Esophagus squamous epithelium (tissue), 5 donors: ENCODE measurements around the gene ARHGAP30. TPM values are rescaled to one million over a fixed set of nuclear protein-coding genes. Genes with fewer than 3 reads are reported as not detected.

ENCODE experiments used
- DNase-seq: peaks from one replicate; lab custom pipeline; 2025; lab: John Stamatoyannopoulos, UW
- H3K27ac ChIP-seq, 4 donors: fragments of 200-600 bp; sonication (generic); one replicate each; pipeline ENCODE4 v1.5.1; 2016 to 2019; ENCODE audit warnings: mild to moderate bottlenecking in 1 of 4
- H3K27me3 ChIP-seq, 4 donors: fragments of 200-600 bp; sonication (generic); 1 replicate in 3 of 4; 2 replicates in 1 of 4; pipeline versions ENCODE4 v1.5.1 to v1.6.0; 2017 to 2021; ENCODE audit warnings: antibody characterized with exemption in 1 of 4
- H3K36me3 ChIP-seq, 3 donors: fragments of 200-600 bp; sonication (generic); one replicate each; pipeline ENCODE4 v1.5.1; 2016 to 2019
- H3K4me1 ChIP-seq, 3 donors: fragments of 200-600 bp; sonication (generic); one replicate each; pipeline ENCODE4 v1.5.1; 2017 to 2019
- H3K4me3 ChIP-seq, 4 donors: fragments of 200-600 bp; sonication (generic); 1 replicate in 3 of 4; 2 replicates in 1 of 4; pipeline ENCODE4 v1.5.1; 2016 to 2019; ENCODE audit warnings: mild to moderate bottlenecking in 2 of 4, moderate library complexity in 1 of 4
- H3K9me3 ChIP-seq, 3 donors: fragments of 200-600 bp; sonication (generic); one replicate each; pipeline ENCODE4 v1.5.1; 2016 to 2019
- CTCF ChIP-seq, 6 experiments: fragments of 450-650 bp in 4 of 6; fragments of 200-600 bp in 2 of 6; sonication (generic) in 2 of 6; IDR thresholded peaks; one replicate each; pipeline ENCODE4 v1.5.1; 2016 to 2019; ENCODE audit warnings: antibody characterized with exemption in 6 of 6, mild to moderate bottlenecking in 4 of 6, moderate library complexity in 4 of 6
- POLR2A ChIP-seq, 4 donors: fragments of 450-650 bp; IDR thresholded peaks; one replicate each; pipeline ENCODE4 v1.6.1; 2017; ENCODE audit warnings: antibody characterized with exemption in 4 of 4, mild to moderate bottlenecking in 4 of 4, moderate library complexity in 3 of 4
- WGBS, 2 donors: methylation state at CpG; one replicate each; pipeline ENCODE4 v1.1.5; 2018; 5-methylcytosine and 5-hydroxymethylcytosine counted together
- intact Hi-C: fragments of 100-400 bp; cut with DNase I; formaldehyde crosslinking; loops from one replicate; pipeline ENCODE4 v1.15.0; 2022
- total RNA-seq, 4 donors: library from RNA; depleted of rRNA; stranded (reverse); fragments of >200 nt; gene quantifications; one replicate each; pipeline ENCODE4 v1.1.0, GENCODE V29; 2016
- donor health status: DM: yes; HTN: yes; CAD: no.

ARHGAP30 gene
- total RNA-seq, 4 donors from 2014 or later: 2.9 to 13.5 (median 7.4) TPM

DNA sequence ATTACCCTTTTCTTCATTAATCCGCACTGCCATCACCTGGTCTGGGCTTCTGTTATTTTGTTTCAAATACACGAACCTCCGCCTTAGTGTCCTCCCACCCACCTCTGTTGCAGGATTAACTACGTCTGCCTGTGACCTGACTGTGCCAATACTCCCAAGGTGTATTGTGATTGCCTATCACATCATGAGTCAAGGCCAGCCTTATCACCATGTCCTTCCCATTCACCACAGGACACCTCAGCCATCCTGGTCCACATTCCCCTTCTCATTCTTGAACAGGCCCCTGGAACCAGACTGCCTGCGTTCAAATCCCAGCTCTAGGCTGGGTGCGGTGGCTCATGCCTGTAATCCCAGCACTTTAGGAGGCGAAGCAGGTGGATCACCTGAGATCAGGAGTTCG lies 63.1 kb downstream of the ARHGAP30 start:
- H3K4me3 ChIP-seq: no peak overlapping the region
- H3K4me1 ChIP-seq: peaks cover 0 to 35% (median 3%) of the 10 kb centered on the region in 3 donors

GRCh38 chr1:161001525-161001924 lies 68.2 kb downstream of the ARHGAP30 start:
- H3K4me1 ChIP-seq: peaks cover 0 to 30% (median 4%) of the 10 kb centered on the region in 3 donors
- H3K9me3 ChIP-seq: no peaks in the 10 kb centered on the region
- no peaks in the 10 kb centered on the region for H3K27me3 ChIP-seq
- no peak overlapping the region for H3K4me3 ChIP-seq
- H3K27ac ChIP-seq: no peak overlapping the region
- intact Hi-C loops: no loop called here
- TF ChIP-seq CTCF (IDR thresholded peaks at IDR 0.05) (no peak), POLR2A (IDR thresholded peaks at IDR 0.05) (no peak)
- WGBS, 2 donors: 29 to 52% methylated on average over 5 of the region's 5 CpGs
- DNase-seq: no peak
- peaks cover 21 to 66% (median 21%) of the 10 kb centered on the region in 3 donors for H3K36me3 ChIP-seq

More for the DNA sequence above, 63.1 kb downstream of the ARHGAP30 start:
- Histone ChIP-seq H3K27ac (no peak overlapping the region), H3K9me3 (no peaks in the 10 kb centered on the region), H3K36me3 (peaks cover 0 to 48% (median 0%) of the 10 kb centered on the region in 3 donors), H3K27me3 (no peaks in the 10 kb centered on the region)
- TF ChIP-seq POLR2A (IDR thresholded peaks at IDR 0.05) (no peak), CTCF (IDR thresholded peaks at IDR 0.05) (no peak)
- no peak for DNase-seq
- 87 to 89% methylated on average over 7 to 8 of the region's 8 CpGs for WGBS, 2 donors
- intact Hi-C loops: no loop called here

DNA sequence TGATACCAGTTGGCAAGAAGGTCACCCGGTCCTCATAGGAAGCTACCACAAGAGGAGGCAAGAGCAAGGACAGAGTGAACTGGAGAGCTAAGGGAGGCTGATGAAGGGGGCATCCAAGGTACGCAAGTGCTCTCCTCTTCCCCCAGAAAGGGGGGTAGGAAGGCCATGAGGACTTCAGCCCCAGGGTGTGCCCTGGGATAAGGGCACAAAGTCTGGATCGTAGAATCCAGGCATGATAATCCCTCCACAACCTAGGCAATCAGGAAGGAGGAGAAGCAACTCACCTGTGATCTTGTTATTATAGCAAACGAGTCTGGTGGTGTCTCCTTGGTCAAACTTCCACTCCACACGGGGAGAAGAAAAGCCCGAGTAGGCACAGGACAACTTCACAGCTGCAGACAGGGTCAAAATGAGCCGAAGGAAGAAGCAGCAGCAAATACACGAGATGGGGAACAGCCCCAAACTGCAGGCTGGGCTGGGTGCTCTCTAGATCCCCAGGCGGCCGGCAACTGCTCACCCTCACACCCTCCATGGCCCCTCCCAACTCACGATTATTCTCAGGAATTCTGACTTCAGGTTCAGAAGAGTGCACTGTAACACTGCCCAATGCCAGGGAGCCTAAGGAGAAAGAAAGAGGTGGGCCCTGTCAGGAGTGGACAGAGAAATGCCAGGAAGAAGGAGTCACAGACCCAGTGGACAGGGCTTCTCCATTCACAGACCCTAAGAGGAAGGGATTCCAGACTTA lies 68.8 kb downstream of the ARHGAP30 start:
- no peak overlapping the region for H3K4me3 ChIP-seq
- no peaks in the 10 kb centered on the region for H3K27me3 ChIP-seq
- 77 to 90% methylated on average over 7 to 11 of the region's 11 CpGs for WGBS, 2 donors
- no peaks in the 10 kb centered on the region for H3K9me3 ChIP-seq
- TF ChIP-seq CTCF (IDR thresholded peaks at IDR 0.05) (no peak), POLR2A (IDR thresholded peaks at IDR 0.05) (no peak)
- no peak overlapping the region for H3K27ac ChIP-seq
- no peak for DNase-seq
- peaks cover 0 to 36% (median 4%) of the 10 kb centered on the region in 3 donors for H3K4me1 ChIP-seq
- intact Hi-C loops: no loop called here
- H3K36me3 ChIP-seq: peaks cover 21 to 63% (median 21%) of the 10 kb centered on the region in 3 donors

- DNase-seq: no peak
- intact Hi-C loops: no loop called here
- Histone ChIP-seq H3K27ac (no peak overlapping the region), H3K4me3 (no peak overlapping the region), H3K4me1 (peaks cover 0 to 52% (median 4%) of the 10 kb centered on the region in 3 donors), H3K9me3 (no peaks in the 10 kb centered on the region), H3K36me3 (peaks cover 21 to 63% (median 21%) of the 10 kb centered on the region in 3 donors), H3K27me3 (no peaks in the 10 kb centered on the region)
- WGBS, 2 donors: 92 to 94% methylated on average over 5 of the region's 5 CpGs
- TF ChIP-seq CTCF (IDR thresholded peaks at IDR 0.05): no peak
These were observed 70.3 kb downstream of the ARHGAP30 start for GRCh38 chr1:160999376-160999775.

- H3K4me3 ChIP-seq: no peak overlapping the region
- WGBS, 2 donors: 78 to 93% methylated on average over 1 of the region's 1 CpG
- TF ChIP-seq POLR2A (IDR thresholded peaks at IDR 0.05) (no peak), CTCF (IDR thresholded peaks at IDR 0.05) (peak; percentile 44 to 77 (median 61))
- intact Hi-C loops: no loop called here
- DNase-seq: no peak
- no peaks in the 10 kb centered on the region for H3K27me3 ChIP-seq
- H3K4me1 ChIP-seq: peaks cover 0 to 70% (median 4%) of the 10 kb centered on the region in 3 donors
- no peaks in the 10 kb centered on the region for H3K9me3 ChIP-seq
- peak overlapping the region; percentile 59 to 78 (median 70) for H3K27ac ChIP-seq
- H3K36me3 ChIP-seq: peaks cover 21 to 51% (median 21%) of the 10 kb centered on the region in 3 donors
These were observed 72.2 kb downstream of the ARHGAP30 start for GRCh38 chr1:160997323-160998038.
